Gastroesophageal sphincter (tissue), 3 donors: ENCODE data around the gene SPAAR.

Source experiments
- CTCF ChIP-seq, 4 experiments: fragments of 200-600 bp in 2 of 4; fragments of 450-650 bp in 2 of 4; sonication (generic) in 1 of 4; IDR thresholded peaks; one replicate each; pipeline ENCODE4 v1.5.1; 2017 to 2019; ENCODE audit warnings: antibody characterized with exemption in 4 of 4, mild to moderate bottlenecking in 2 of 4, moderate library complexity in 2 of 4
- EP300 ChIP-seq: sonication (generic); formaldehyde crosslinking; IDR thresholded peaks from one replicate; pipeline ENCODE4 v1.6.1; 2017; ENCODE audit warnings: antibody characterized with exemption, mild to moderate bottlenecking
- POLR2A ChIP-seq, 2 donors: fragments of 450-650 bp; IDR thresholded peaks; one replicate each; pipeline ENCODE4 v1.6.1; 2017; ENCODE audit warnings: antibody characterized with exemption in 2 of 2, mild to moderate bottlenecking in 2 of 2, moderate library complexity in 1 of 2
- POLR2AphosphoS5 ChIP-seq: sonication (generic); formaldehyde crosslinking; IDR thresholded peaks from one replicate; pipeline ENCODE4 v1.6.1; 2017; ENCODE audit warnings: antibody characterized with exemption

GRCh38 chr9:35892051-35892450 lies 17.2 kb upstream of the SPAAR start:
- TF ChIP-seq CTCF (IDR thresholded peaks at IDR 0.05) (no peak), POLR2AphosphoS5 (no peak), POLR2A (IDR thresholded peaks at IDR 0.05) (no peak), EP300 (no peak)
